Purkinje cell (primary cell): ENCODE results near the gene SEPTIN6. TPM values are rescaled to one million over a fixed set of nuclear protein-coding genes. Genes with fewer than 3 reads are reported as not detected.

ENCODE experiments used
- polyA plus RNA-seq: library from polyadenylated mRNA; unstranded; fragments of >200 nt; fragmentation: Nextera tagmentation; gene quantifications from 2 replicates; pipeline ENCODE4 v1.2.1, GENCODE V29; 2014

The SEPTIN6 gene
- 38.9 and 40.2 TPM in 2 replicates for polyA plus RNA-seq

DNA sequence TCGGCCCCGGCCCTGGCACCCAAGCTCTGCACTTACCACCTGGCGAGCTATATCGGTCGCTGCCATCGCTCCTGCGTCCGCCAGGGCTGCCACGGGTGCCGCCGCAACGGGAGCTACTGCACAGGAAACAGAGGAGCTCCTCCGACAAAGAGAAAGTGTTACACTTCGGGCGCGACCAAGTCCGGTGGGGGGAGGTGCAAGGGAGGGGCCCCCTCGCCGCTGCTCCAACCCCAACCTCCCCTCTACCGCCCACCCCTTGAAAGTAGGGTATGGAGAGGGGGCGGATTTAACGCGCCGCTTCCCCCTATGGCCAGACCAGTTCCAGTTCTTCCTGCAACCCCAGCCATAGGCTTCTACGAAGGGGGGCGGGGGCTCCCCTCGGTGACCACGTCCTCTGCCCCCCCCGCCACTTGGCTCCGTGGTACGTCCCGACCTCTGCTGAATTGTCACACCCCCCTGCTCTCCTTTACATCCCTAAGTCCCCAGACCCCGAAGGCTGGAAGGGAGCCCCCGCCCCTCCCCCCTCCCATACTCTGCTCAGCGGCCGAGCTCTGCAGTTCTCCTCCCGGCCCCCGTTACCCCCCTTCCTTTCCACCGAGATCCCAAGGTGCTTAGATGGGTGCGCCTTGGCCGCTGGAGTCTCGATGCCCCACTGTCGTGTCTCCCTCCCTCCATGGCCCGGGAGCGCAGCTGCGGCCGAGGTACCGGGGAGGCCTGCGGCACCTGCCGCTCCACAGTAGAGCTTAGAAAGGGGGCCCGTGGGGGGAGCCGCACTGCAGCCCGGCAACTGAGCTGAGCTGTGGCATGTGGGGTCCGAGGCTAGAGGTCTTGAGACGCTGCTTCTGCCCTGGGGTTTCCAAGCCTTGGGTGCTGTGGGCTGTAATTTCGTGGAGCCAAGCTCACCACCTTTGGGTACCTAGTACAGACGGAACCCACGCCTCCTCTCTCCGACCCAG, at the start of gene SEPTIN6:
Gene SEPTIN6, minus strand, starts transcription at position 129 of the 956 bp plus-strand sequence. Its CDS starts 63 bp downstream, at position 66.

Other genes with a start within 250 kb of the SEPTIN6 start
- gene SLC25A5, start 224.7 kb downstream of the SEPTIN6 start, polyA plus RNA-seq, result 897 and 1,077 TPM in 2 replicates
- gene STEEP1, start 127.8 kb downstream of the SEPTIN6 start, polyA plus RNA-seq, result 8.3 and 17.7 TPM in 2 replicates
- gene UBE2A, start 118.6 kb downstream of the SEPTIN6 start, polyA plus RNA-seq, result 49.8 and 71.0 TPM in 2 replicates
- 17.0 and 17.3 TPM in 2 replicates for gene NKRF, start 86.7 kb downstream of the SEPTIN6 start, polyA plus RNA-seq
- not detected in 2 replicates for gene SOWAHD, start 65.4 kb upstream of the SEPTIN6 start, polyA plus RNA-seq
- gene RPL39, start 98.5 kb upstream of the SEPTIN6 start, polyA plus RNA-seq, result 837 and 939 TPM in 2 replicates
- gene UPF3B, start 159.8 kb upstream of the SEPTIN6 start, polyA plus RNA-seq, result 22.8 and 32.9 TPM in 2 replicates
- gene RNF113A, start 178.6 kb upstream of the SEPTIN6 start, polyA plus RNA-seq, result 19.0 and 20.1 TPM in 2 replicates
- gene NDUFA1, start 178.7 kb upstream of the SEPTIN6 start, polyA plus RNA-seq, result 1,373 and 1,722 TPM in 2 replicates
- 0.51 and 4.3 TPM in 2 replicates for gene AKAP14, start 202.7 kb upstream of the SEPTIN6 start, polyA plus RNA-seq